WTC11 (cell line): ENCODE data around the gene NDUFB10. TPM values are rescaled to one million over a fixed set of nuclear protein-coding genes. Genes with fewer than 3 reads are reported as not detected.
A peak's percentile ranks its signal among the peaks of the same experiment; 100 is the strongest.

Experiments used
- ATAC-seq: fragments of 200-7000 bp; cut with Tn5 transposase; 2 replicates; pipeline ENCODE4 v1.10.0; 2021; ENCODE audit warnings: mild to moderate bottlenecking, moderate library complexity
- CTCF ChIA-PET: fragments of 300-600 bp; sonication (Branson Sonifier 250); formaldehyde crosslinking; loops from one replicate; lab custom pipeline; 2021; ENCODE audit warnings: antibody characterized with exemption; lab: Charles Lee
- POLR2A ChIA-PET: fragments of 350-600 bp; sonication (Branson Sonifier 250); formaldehyde crosslinking; loops from one replicate; lab custom pipeline; 2021; ENCODE audit warnings: antibody characterized with exemption; lab: Charles Lee
- DNase-seq: peaks from one replicate; pipeline ENCODE4 v3.0.0; 2021; ENCODE audit warnings: low spot score
- H3K27ac Mint-ChIP-seq: 2 replicates; pipeline ENCODE4 v1.8.0; 2021; ENCODE audit warnings: mixed read lengths
- H3K27me3 Mint-ChIP-seq: 2 replicates; pipeline ENCODE4 v1.8.0; 2021; ENCODE audit warnings: low read depth, mild to moderate bottlenecking, moderate library complexity, mixed read lengths
- H3K36me3 Mint-ChIP-seq: 2 replicates; pipeline ENCODE4 v1.8.0; 2021; ENCODE audit warnings: mixed read lengths
- H3K4me1 Mint-ChIP-seq: 2 replicates; pipeline ENCODE4 v1.8.0; 2022; ENCODE audit warnings: mixed read lengths
- H3K4me3 Mint-ChIP-seq: 2 replicates; pipeline ENCODE4 v1.8.0; 2021; ENCODE audit warnings: mild to moderate bottlenecking, moderate library complexity, mixed read lengths
- H3K9me3 Mint-ChIP-seq: 2 replicates; pipeline ENCODE4 v1.8.0; 2021; ENCODE audit warnings: mixed read lengths
- E2F4 ChIP-seq: sonication (generic); formaldehyde crosslinking; IDR thresholded peaks from 2 replicates; pipeline ENCODE4 v1.8.1; 2022; ENCODE audit warnings: low read depth, mild to moderate bottlenecking, moderate library complexity, missing genetic modification reagents, borderline replicate concordance
- E2F5 ChIP-seq: sonication (generic); formaldehyde crosslinking; IDR thresholded peaks from 2 replicates; pipeline ENCODE4 v1.8.1; 2022; ENCODE audit warnings: mild to moderate bottlenecking, moderate library complexity, missing genetic modification reagents
- ELF4 ChIP-seq: sonication (generic); formaldehyde crosslinking; IDR thresholded peaks from 2 replicates; pipeline ENCODE4 v1.8.1; 2022; ENCODE audit warnings: low read depth, mild to moderate bottlenecking, moderate library complexity, missing genetic modification reagents
- FOXP1 ChIP-seq: sonication (generic); formaldehyde crosslinking; IDR thresholded peaks from 2 replicates; pipeline ENCODE4 v1.8.0; 2022; ENCODE audit warnings: missing genetic modification reagents, mild to moderate bottlenecking, moderate library complexity, borderline replicate concordance
- GABPB1 ChIP-seq: sonication (generic); formaldehyde crosslinking; IDR thresholded peaks from 2 replicates; pipeline ENCODE4 v1.8.1; 2023; ENCODE audit warnings: mild to moderate bottlenecking, missing genetic modification reagents
- GRHL2 ChIP-seq: fragments of 250-450 bp; sonication (Bioruptor Pico); IDR thresholded peaks from 2 replicates; pipeline ENCODE4 v1.8.0; 2022; ENCODE audit warnings: mild to moderate bottlenecking, moderate library complexity; ENCODE audit not compliant: insufficient replicate concordance, severe bottlenecking
- JUN ChIP-seq: sonication (generic); formaldehyde crosslinking; IDR thresholded peaks from 2 replicates; pipeline ENCODE4 v1.8.0; 2023; ENCODE audit warnings: mild to moderate bottlenecking, missing genetic modification reagents
- OVOL2 ChIP-seq: fragments of 250-450 bp; sonication (Bioruptor Pico); IDR thresholded peaks from 2 replicates; pipeline ENCODE4 v1.9.0; 2021; ENCODE audit warnings: mild to moderate bottlenecking, borderline replicate concordance
- PRDM15 ChIP-seq: sonication (generic); formaldehyde crosslinking; IDR thresholded peaks from 2 replicates; pipeline ENCODE4 v1.8.0; 2022; ENCODE audit warnings: missing genetic modification reagents
- TCF7 ChIP-seq: sonication (generic); formaldehyde crosslinking; IDR thresholded peaks from 2 replicates; pipeline ENCODE4 v1.8.0; 2022; ENCODE audit warnings: mild to moderate bottlenecking, low read depth, missing genetic modification reagents, moderate library complexity
- TEAD1 ChIP-seq: sonication (generic); formaldehyde crosslinking; IDR thresholded peaks from 2 replicates; pipeline ENCODE4 v1.8.0; 2022; ENCODE audit warnings: mild to moderate bottlenecking, missing genetic modification reagents
- ZBTB21 ChIP-seq: sonication (generic); formaldehyde crosslinking; IDR thresholded peaks from 2 replicates; pipeline ENCODE4 v1.8.1; 2023; ENCODE audit warnings: mild to moderate bottlenecking, missing genetic modification reagents, borderline replicate concordance
- ZNF219 ChIP-seq: sonication (generic); formaldehyde crosslinking; IDR thresholded peaks from 2 replicates; pipeline ENCODE4 v1.8.0; 2023; ENCODE audit warnings: missing genetic modification reagents, mild to moderate bottlenecking, borderline replicate concordance
- ZNF281 ChIP-seq: sonication (generic); formaldehyde crosslinking; IDR thresholded peaks from 2 replicates; pipeline ENCODE4 v1.8.0; 2023; ENCODE audit warnings: mild to moderate bottlenecking, missing genetic modification reagents
- ZNF423 ChIP-seq: fragments of 250-450 bp; sonication (Bioruptor Pico); IDR thresholded peaks from 2 replicates; pipeline ENCODE4 v2.1.2; 2022; ENCODE audit warnings: mild to moderate bottlenecking, moderate library complexity
- ZNF532 ChIP-seq: fragments of 250-450 bp; sonication (Bioruptor Pico); IDR thresholded peaks from 2 replicates; pipeline ENCODE4 v1.9.0; 2021; ENCODE audit warnings: mild to moderate bottlenecking, borderline replicate concordance
- total RNA-seq: library from RNA; stranded (reverse); gene quantifications from 3 replicates; pipeline ENCODE4 v1.2.3, GENCODE V29; 2021

The NDUFB10 gene
- total RNA-seq, 1 experiment from 2014 or later: 228 TPM

- CTCF ChIA-PET: interaction anchor here (1.0 to 6.4 kb wide), 4 partner anchors 9 to 65 kb away, joined by 3 to 59 read pairs (median 4); partner anchors contain the start of genes GFER and NPW
- TF ChIP-seq ZBTB21 (CRISPR knock-in tag) (no peak), E2F4 (CRISPR knock-in tag) (no peak), GABPB1 (CRISPR knock-in tag) (peak; percentile 91), ELF4 (CRISPR knock-in tag) (no peak)
- TF ChIP-seq, all 79 proteins: peak for 1
- POLR2A ChIA-PET: interaction anchor here (1.3 kb wide), 1 partner anchor 97 kb away, joined by 4 read pairs; no protein-coding TSS in a partner anchor
- no peaks in the 10 kb centered on the region for H3K9me3 Mint-ChIP-seq
- DNase-seq (no peak), ATAC-seq (no peak)
- H3K36me3 Mint-ChIP-seq: peaks cover 11% of the 10 kb centered on the region
- no peak overlapping the region for H3K27ac Mint-ChIP-seq
- H3K4me1 Mint-ChIP-seq: peaks cover 14% of the 10 kb centered on the region
- peak overlapping the region; percentile 55 for H3K4me3 Mint-ChIP-seq
- peaks cover 20% of the 10 kb centered on the region for H3K27me3 Mint-ChIP-seq
Measured at GRCh38 chr16:1993731-1994131, 34.4 kb downstream of the NDUFB10 start.

- CTCF ChIA-PET: interaction anchor here (0.7 to 2.7 kb wide), 3 partner anchors 19 to 143 kb away, joined by 3 to 9 read pairs (median 4); no protein-coding TSS in a partner anchor
- Mint-ChIP-seq H3K4me3 (no peak overlapping the region), H3K27me3 (no peaks in the 10 kb centered on the region; the same call in 1 of the 2 replicates), H3K4me1 (0 out of 2 replicates have a peak, but pooled peaks cover 3% of the 10 kb centered on the region), H3K9me3 (no peaks in the 10 kb centered on the region), H3K36me3 (peaks cover 24% of the 10 kb centered on the region), H3K27ac (no peak overlapping the region)
- POLR2A ChIA-PET: interaction anchor here (0.6 to 1.2 kb wide), 2 partner anchors 33 to 46 kb away, joined by 3 to 4 read pairs; partner anchors contain the start of gene RPS2
- DNase-seq (no peak), ATAC-seq (no peak)
- TF ChIP-seq ZNF532 (no peak), ZNF219 (CRISPR knock-in tag) (no peak), FOXP1 (CRISPR knock-in tag) (no peak), TCF7 (no peak), PRDM15 (no peak), ZNF423 (CRISPR knock-in tag) (no peak), OVOL2 (CRISPR knock-in tag) (no peak), ZNF281 (CRISPR knock-in tag) (no peak), GRHL2 (CRISPR knock-in tag) (no peak), TEAD1 (CRISPR knock-in tag) (no peak), JUN (no peak), E2F5 (CRISPR knock-in tag) (no peak)
Measured at GRCh38 chr16:1997494-1998359, 38.4 kb downstream of the NDUFB10 start.
